Measurements from ENCODE around the gene MCIDAS. TPM values are rescaled to one million over a fixed set of nuclear protein-coding genes. Genes with fewer than 3 reads are reported as not detected.

Gene MCIDAS
- total RNA-seq, 2 donors from 2014 or later = not detected

GRCh38 chr5:55205001-55205400 is 22.1 kb downstream of the MCIDAS start:
- DNase-seq (ENCODE audit: low spot score) (no peak), ATAC-seq (ENCODE audit: insufficient number of reproducible peaks, low FRiP score, low read depth) (no peak)
- no peak overlapping the region for H3K27ac ChIP-seq
- no peak for TF ChIP-seq CTCF (IDR thresholded peaks at IDR 0.05)
- no peaks in the 10 kb centered on the region for H3K9me3 ChIP-seq
- H3K4me3 ChIP-seq = no peak overlapping the region
- H3K4me1 ChIP-seq (ENCODE audit: control insufficient read depth in 1 of 2, low read depth in 2 of 2) = no peaks in the 10 kb centered on the region
- no peaks in the 10 kb centered on the region for H3K36me3 ChIP-seq
- no peaks in the 10 kb centered on the region for H3K27me3 ChIP-seq (replicated peaks; ENCODE audit: insufficient read depth)

GRCh38 chr5:55191165-55191564 is 36.0 kb downstream of the MCIDAS start:
- no peak overlapping the region for H3K4me3 ChIP-seq
- no peak for ATAC-seq (ENCODE audit: insufficient number of reproducible peaks, low FRiP score, low read depth)
- no peak for TF ChIP-seq CTCF (IDR thresholded peaks at IDR 0.05)
- no peaks in the 10 kb centered on the region for H3K4me1 ChIP-seq (ENCODE audit: control insufficient read depth in 1 of 2, low read depth in 2 of 2)
- H3K9me3 ChIP-seq = no peaks in the 10 kb centered on the region
- H3K36me3 ChIP-seq = no peaks in the 10 kb centered on the region
- H3K27ac ChIP-seq = no peak overlapping the region
- DNase-seq (ENCODE audit: low spot score) = no peak
- H3K27me3 ChIP-seq (replicated peaks; ENCODE audit: insufficient read depth) = peaks cover 15% of the 10 kb centered on the region

GRCh38 chr5:55188656-55189540 is 38.2 kb downstream of the MCIDAS start:
- TF ChIP-seq CTCF (IDR thresholded peaks at IDR 0.05) = no peak
- Histone ChIP-seq H3K27ac (no peak overlapping the region), H3K4me3 (no peak overlapping the region), H3K27me3 (replicated peaks; ENCODE audit: insufficient read depth) (peaks cover 15% of the 10 kb centered on the region), H3K9me3 (no peaks in the 10 kb centered on the region), H3K36me3 (no peaks in the 10 kb centered on the region), H3K4me1 (ENCODE audit: control insufficient read depth in 1 of 2, low read depth in 2 of 2) (no peaks in the 10 kb centered on the region)
- ATAC-seq (ENCODE audit: insufficient number of reproducible peaks, low FRiP score, low read depth) (no peak), DNase-seq (ENCODE audit: low spot score) (no peak)

GRCh38 chr5:55187370-55187769 is 39.7 kb downstream of the MCIDAS start:
- Histone ChIP-seq H3K36me3 (no peaks in the 10 kb centered on the region), H3K27ac (no peak overlapping the region), H3K4me1 (ENCODE audit: control insufficient read depth in 1 of 2, low read depth in 2 of 2) (no peaks in the 10 kb centered on the region), H3K4me3 (no peak overlapping the region), H3K27me3 (replicated peaks; ENCODE audit: insufficient read depth) (peaks cover 15% of the 10 kb centered on the region), H3K9me3 (no peaks in the 10 kb centered on the region)
- DNase-seq (ENCODE audit: low spot score) (no peak), ATAC-seq (ENCODE audit: insufficient number of reproducible peaks, low FRiP score, low read depth) (no peak)
- no peak for TF ChIP-seq CTCF (IDR thresholded peaks at IDR 0.05)

GRCh38 chr5:55180016-55180415 is 47.1 kb downstream of the MCIDAS start:
- no peaks in the 10 kb centered on the region for H3K36me3 ChIP-seq
- no peak for ATAC-seq (ENCODE audit: insufficient number of reproducible peaks, low FRiP score, low read depth)
- peaks cover 7 to 11% of the 10 kb centered on the region in 2 donors for H3K4me1 ChIP-seq (ENCODE audit: control insufficient read depth in 1 of 2, low read depth in 2 of 2)
- no peak for DNase-seq (ENCODE audit: low spot score)
- no peak for TF ChIP-seq CTCF (IDR thresholded peaks at IDR 0.05)
- no peak overlapping the region for H3K27ac ChIP-seq
- H3K9me3 ChIP-seq = no peaks in the 10 kb centered on the region
- peaks cover 30% of the 10 kb centered on the region for H3K27me3 ChIP-seq (replicated peaks; ENCODE audit: insufficient read depth)
- no peak overlapping the region for H3K4me3 ChIP-seq
